HG03103 (cell line): ENCODE data around the gene HIPK4.
"Not testable (repeated sequence)": the region's sequence is repeated elsewhere in the genome, so short reads cannot be mapped to it uniquely, and the experiment has no call there.

Experiments used
- ATAC-seq: cut with Tn5 transposase; IDR thresholded peaks from one replicate; pipeline ENCODE4 v1.9.1; 2021; ENCODE audit warnings: low read depth; ENCODE audit not compliant: unreplicated experiment

The HIPK4 gene

GRCh38 chr19:40341601-40342482 is 48.1 kb downstream of the HIPK4 start:
- ATAC-seq = no peak

GRCh38 chr19:40339018-40339728 is 50.8 kb downstream of the HIPK4 start:
- no peak for ATAC-seq

DNA sequence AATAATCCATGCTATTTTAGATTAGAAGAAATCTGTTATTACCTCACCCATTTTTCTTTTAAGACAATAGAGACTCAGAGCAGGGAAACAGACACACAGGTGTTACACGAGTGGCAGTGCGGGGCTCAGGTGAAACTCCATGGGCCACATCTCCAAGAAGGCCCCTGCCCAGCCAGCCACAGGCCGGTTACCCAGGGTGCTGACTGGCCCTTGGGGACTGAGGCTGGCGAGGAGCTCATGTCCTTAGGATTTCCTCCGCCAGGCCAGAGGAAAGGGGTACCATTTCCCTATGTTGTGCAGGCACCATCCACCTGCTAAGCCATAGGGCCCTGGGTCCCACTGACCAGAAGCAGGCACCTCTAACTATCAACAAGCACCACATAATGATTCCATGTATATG is 52.4 kb downstream of the HIPK4 start:
- no peak for ATAC-seq

GRCh38 chr19:40337107-40337506 is 52.9 kb downstream of the HIPK4 start:
- no peak for ATAC-seq

- no peak for ATAC-seq
Measured at GRCh38 chr19:40336601-40336900, 53.4 kb downstream of the HIPK4 start.

GRCh38 chr19:40335855-40336600 is 54.0 kb downstream of the HIPK4 start:
- no peak for ATAC-seq

- no peak for ATAC-seq
Measured at GRCh38 chr19:40335101-40335500, 54.9 kb downstream of the HIPK4 start.

GRCh38 chr19:40333083-40333482 is 56.9 kb downstream of the HIPK4 start:
- not testable (repeated sequence) for ATAC-seq

- no peak for ATAC-seq
Measured at GRCh38 chr19:40332669-40333068, 57.3 kb downstream of the HIPK4 start.

DNA sequence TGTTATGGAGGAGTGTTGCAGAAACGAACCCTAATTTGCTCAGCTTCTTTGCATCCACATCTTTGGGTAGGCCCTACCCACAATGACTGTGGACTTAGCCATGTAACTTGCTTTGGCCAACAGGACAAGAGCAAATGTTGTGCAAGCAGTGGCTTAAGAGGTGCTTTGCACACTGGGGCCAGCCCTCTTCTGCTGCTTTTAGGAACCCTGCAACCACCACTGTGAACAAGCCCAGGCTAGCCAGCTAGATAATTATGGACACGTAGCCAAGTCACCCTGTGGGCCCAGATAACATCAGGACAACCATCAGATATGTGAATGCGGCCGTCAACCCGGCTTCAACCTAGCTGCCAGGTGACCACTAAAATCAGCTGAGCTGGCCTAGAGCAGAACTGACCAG is 58.9 kb downstream of the HIPK4 start:
- no peak for ATAC-seq
